Left kidney (tissue), 2 donors: ENCODE results near the gene OR52K2. TPM values are rescaled to one million over a fixed set of nuclear protein-coding genes. Genes with fewer than 3 reads are reported as not detected.
"Not testable (repeated sequence)": the region's sequence is repeated elsewhere in the genome, so short reads cannot be mapped to it uniquely, and the experiment has no call there.

Experiments used
- DNase-seq: peaks from one replicate; pipeline ENCODE4 v3.0.0-alpha.2; 2013
- polyA plus RNA-seq: library from polyadenylated mRNA; unstranded; fragments of 120-200 nt; gene quantifications from one replicate; pipeline ENCODE4 v1.2.1, GENCODE V29; 2013; ENCODE audit not compliant: insufficient read length

OR52K2 gene
- polyA plus RNA-seq, 1 donor, result not detected

- DNase-seq, result no peak
Measured at GRCh38 chr11:4480577-4481239, 31.6 kb downstream of the OR52K2 start.

GRCh38 chr11:4481240-4481582, 32.1 kb downstream of the OR52K2 start:
- no peak for DNase-seq

GRCh38 chr11:4482445-4482844, 33.4 kb downstream of the OR52K2 start, which contains the start of gene OR52K1:
OR52K1 (plus strand) TSS chr11:4482646; CDS start chr11:4488901, 6,255 bp downstream.
- DNase-seq, result no peak

- no peak for DNase-seq
Measured at GRCh38 chr11:4484310-4484709, 35.2 kb downstream of the OR52K2 start.

- not testable (repeated sequence) for DNase-seq
Measured at GRCh38 chr11:4491405-4491804, 42.3 kb downstream of the OR52K2 start.

- no peak for DNase-seq
Measured at GRCh38 chr11:4491878-4492606, 42.9 kb downstream of the OR52K2 start.

GRCh38 chr11:4493480-4493818, 44.4 kb downstream of the OR52K2 start:
- DNase-seq, result no peak

GRCh38 chr11:4495487-4495886, 46.4 kb downstream of the OR52K2 start:
- no peak for DNase-seq

GRCh38 chr11:4495986-4496385, 46.9 kb downstream of the OR52K2 start:
- no peak for DNase-seq

- no peak for DNase-seq
Measured at GRCh38 chr11:4496557-4497248, 47.6 kb downstream of the OR52K2 start.

Other genes starting within 250 kb of the OR52K2 start
- not detected for gene OR52B4, start 80.9 kb upstream of the OR52K2 start, polyA plus RNA-seq
- gene TRIM21, start 55.6 kb upstream of the OR52K2 start, polyA plus RNA-seq, result 21.9 TPM
- 0.25 TPM for gene OR52K1, start 33.4 kb downstream of the OR52K2 start, polyA plus RNA-seq
- not detected for gene OR52M1, start 95.9 kb downstream of the OR52K2 start, polyA plus RNA-seq
- gene OR52I2, start 132.4 kb downstream of the OR52K2 start, polyA plus RNA-seq, result 0.03 TPM
- not detected for gene OR52I1, start 144.7 kb downstream of the OR52K2 start, polyA plus RNA-seq
- 25.4 TPM for gene TRIM68, start 158.9 kb downstream of the OR52K2 start, polyA plus RNA-seq
- not detected for gene OR51D1, start 188.2 kb downstream of the OR52K2 start, polyA plus RNA-seq
- 1.7 TPM for gene OR51E1, start 194.7 kb downstream of the OR52K2 start, polyA plus RNA-seq
- 1.3 TPM for gene OR51E2, start 248.6 kb downstream of the OR52K2 start, polyA plus RNA-seq